HG03064 (cell line): Measurements from ENCODE around the gene PHF13.
"Not testable (repeated sequence)": the region's sequence is repeated elsewhere in the genome, so short reads cannot be mapped to it uniquely, and the experiment has no call there.

Experiments
- ATAC-seq: cut with Tn5 transposase; IDR thresholded peaks from one replicate; pipeline ENCODE4 v1.9.1; 2021; ENCODE audit warnings: low read depth; ENCODE audit not compliant: unreplicated experiment

The PHF13 gene

DNA sequence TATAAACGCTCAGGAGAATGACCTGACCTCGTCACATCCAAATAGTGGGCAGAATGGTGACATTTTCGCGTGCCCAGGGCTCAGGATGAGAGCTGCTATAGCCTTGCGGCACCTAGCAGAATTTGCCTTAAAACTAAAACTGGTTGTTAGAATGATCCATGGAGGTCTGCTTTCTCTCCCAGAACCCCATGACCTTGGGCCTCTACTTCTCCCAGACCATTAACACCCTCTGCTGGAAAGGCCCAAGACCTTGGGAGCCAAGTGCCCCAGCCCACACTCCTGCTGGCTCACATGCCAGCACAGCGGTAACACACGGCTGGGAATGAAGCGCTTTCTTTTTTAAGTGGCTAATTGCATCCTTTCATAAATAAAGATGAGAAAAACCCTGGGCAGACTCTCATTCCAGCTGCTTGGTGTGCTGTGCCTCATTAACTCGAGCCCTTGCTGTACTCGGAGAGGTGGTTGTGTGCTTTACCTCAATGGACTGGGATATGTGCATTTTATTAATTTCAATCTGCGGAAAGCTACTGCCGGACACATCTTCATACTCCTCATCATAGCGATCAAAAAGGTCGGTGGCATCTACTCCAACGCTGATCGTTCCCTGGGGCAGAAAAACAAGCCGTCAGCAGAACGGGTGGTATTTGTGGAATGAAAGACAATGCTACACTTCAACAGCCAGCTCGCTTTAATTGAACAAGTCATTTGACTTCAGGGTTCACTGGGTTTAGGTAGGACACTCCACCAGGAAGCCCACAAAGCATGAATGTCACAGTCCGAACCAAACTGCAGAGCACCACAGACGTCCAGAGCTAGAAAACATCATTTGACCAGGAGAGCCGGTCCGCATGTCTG is 40.1 kb downstream of the PHF13 start:
- ATAC-seq: no peak

DNA sequence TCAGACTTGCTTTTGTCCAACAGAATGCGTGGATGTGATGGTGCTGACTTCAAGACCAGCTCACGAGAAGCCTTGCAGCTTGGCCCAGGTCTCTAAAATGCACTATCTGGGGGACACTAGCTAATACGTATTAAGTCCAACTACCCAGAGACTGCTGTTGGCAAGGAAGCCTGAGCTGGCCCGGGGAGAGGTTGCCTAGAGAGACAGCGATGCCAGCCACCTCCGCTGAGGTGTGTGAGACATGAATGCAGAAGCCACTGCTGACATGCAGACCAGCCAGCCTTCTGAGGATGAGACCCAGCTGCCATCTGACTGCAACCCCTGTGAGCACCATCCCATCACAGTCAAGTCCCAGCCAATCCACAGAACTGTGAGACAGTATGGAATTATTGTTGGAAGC is 43.6 kb downstream of the PHF13 start:
- ATAC-seq: no peak

DNA sequence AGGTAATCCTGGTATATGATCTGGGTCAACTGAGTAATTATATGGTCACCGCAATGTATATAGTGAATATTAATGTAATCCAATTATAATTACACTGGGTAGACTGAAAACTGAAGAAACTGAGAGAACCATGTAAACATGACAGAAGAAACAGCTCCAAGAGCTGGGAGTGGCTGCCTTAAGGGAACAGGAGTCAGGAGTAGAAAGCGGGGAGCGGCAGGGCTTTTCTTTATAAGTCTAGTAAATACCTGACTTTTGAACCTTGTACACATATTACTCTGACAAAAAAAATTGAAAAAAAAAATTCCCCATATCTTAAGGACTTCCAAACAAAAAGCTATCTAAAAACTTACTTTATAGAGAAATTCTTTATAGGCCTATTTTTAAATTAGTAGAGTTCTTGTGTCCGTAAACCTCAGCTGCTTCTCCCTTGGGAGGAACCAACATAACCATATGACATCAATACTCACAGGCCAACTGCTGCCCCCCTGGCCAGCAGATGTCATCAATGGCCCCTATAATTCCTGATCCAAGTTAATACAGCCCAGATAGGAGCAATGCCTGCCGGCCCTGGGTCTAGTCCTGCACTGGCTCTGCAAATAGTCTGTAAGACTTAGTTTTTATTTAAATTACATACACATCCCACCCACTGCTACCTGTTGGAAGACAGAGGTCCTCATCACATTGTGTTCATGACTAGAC is 45.0 kb downstream of the PHF13 start:
- ATAC-seq: no peak

DNA sequence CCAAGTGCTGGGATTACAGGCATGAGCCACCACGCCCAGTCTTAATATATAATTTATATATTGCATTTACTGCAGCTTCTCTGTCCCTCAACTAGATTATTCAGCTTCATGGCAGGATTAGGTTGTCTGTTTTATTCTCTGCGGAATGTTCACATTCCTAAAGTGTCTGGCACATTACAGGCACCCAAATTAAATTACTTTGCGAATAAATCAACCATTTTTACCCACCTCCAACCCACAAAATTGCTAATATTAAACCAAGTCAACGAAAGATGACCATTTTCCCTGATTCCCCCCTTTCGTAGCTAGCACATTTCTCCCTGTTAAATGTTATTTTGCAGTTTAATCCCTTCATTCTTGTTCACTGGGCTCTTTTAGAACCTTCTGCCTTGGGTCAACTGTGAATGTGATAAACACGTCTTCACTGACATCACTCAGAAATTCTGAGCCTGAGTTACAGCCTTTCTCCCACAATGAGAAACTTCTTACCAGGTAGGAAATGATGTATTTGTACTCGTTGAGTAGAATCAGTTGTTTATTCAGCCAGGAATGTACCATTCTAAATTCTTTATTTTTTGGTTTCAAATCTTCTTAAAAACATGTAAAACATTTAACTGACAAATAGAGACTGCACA is 47.0 kb downstream of the PHF13 start:
- no peak for ATAC-seq

DNA sequence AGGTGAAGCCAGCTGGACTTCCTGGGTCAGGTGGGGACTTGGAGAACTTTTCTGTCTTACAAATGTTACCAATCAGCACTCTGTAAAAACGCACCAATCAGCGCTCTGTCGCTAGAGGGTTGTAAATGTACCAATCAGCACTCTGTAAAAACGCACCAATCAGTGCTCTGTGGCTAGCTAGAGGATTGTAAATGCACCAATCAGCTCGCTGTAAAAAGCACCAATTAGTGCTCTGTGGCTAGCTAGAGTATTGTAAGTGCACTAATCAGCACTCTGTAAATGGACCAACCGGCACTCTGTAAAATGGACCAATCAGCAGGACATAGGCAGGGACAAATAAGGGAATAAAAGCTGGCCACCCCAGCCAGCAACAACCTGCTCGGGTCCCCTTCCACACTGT is 48.9 kb downstream of the PHF13 start:
- ATAC-seq: not testable (repeated sequence)

DNA sequence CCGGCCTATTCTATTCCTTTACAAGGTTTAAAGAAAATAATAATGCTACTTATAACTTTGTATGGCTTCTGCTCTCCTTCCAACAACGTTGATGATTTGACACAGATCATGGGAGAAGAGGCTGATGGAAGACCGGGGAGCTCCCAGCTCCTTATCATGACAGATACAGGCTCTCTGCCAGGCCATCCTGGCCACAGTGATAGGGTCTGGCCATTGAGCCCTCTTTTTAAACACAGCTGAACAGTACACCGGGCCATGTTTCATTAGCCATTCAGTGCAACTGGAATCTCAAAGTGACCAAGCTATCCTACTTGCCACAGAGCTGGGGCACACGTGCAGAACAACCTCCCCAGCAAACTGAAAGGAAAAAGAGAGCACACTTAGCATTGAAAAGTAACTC is 53.2 kb downstream of the PHF13 start:
- ATAC-seq: no peak

DNA sequence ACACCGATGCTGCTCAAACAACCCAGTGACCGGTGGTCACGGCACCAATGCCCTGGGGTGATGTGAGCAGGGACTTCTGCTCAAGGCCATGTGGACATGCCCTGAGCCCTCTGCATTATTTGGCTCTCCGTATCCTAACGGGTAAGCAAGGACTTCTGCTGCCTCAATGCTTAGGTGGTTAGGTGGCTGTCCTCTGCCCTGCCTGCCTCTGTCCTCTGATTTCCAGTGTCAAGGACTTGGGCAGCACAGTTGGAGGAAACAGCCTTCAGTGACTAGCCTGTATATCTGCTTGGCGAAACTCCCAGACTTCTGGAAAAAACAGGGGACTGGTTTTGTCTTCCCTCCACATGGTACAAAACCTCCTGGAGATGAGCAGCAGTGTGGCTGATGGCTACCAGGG is 53.6 kb downstream of the PHF13 start:
- no peak for ATAC-seq

DNA sequence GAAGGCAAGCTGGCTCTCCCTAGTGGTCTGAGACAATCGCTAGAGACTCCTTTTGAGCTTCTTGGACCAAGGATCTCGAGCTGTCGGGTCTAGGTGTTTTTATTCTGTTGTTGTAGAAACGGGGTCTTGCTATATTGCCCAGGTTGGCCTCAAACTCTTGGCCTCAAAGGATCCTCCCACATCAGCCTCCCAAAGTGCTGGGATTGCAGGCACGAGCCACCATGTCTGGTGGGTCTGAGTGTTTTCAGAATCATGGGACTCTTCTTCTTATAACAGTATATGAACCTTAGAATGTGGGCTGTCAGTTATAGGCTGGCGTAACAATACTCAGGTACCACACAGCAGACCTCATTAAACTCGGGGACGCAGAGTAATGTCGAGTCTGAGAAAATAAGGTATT is 55.0 kb downstream of the PHF13 start:
- no peak for ATAC-seq

DNA sequence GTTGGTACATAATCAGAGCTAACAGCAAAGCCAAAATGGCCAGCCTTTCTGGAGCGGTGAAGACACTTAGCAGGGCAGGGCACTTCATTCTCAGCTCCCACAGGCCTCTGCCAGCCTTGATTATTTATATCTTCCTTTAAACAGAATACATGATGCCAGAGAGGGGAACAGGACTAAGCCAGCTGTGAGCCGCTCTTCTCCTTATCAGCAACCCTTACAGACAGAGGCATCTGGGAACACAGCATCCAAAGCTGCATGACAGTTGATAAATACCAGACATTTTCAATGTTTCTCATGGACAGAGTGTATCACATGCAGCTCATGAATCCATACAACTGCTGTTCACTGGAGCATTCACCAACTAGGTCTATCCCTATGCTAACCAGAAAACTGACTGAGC is 59.0 kb downstream of the PHF13 start:
- ATAC-seq: no peak
